SK-N-SH (cell line): Measurements from ENCODE around the gene TRAFD1. TPM values are rescaled to one million over a fixed set of nuclear protein-coding genes. Genes with fewer than 3 reads are reported as not detected.
"Not testable (repeated sequence)": the region's sequence is repeated elsewhere in the genome, so short reads cannot be mapped to it uniquely, and the experiment has no call there.

Source experiments
- CTCF ChIA-PET: fragments of 300-600, 350-600 bp; formaldehyde crosslinking; extraction: SDS; loops from one replicate; lab custom pipeline; 2021; lab: Yijun Ruan, JAX
- POLR2A ChIA-PET: fragments of 350-600 bp; sonication (Branson Sonifier 250); formaldehyde crosslinking; extraction: SDS; loops from one replicate; lab custom pipeline; 2020; ENCODE audit warnings: antibody characterized with exemption, inconsistent platforms; lab: Yijun Ruan, JAX
- DNase-seq: peaks from one replicate; pipeline ENCODE4 v3.0.0; 2012
- H2AFZ ChIP-seq: fragments of 200-600 bp; sonication (generic); 2 replicates; pipeline ENCODE4 v1.8.1; 2016; ENCODE audit warnings: antibody characterized with exemption, mild to moderate bottlenecking, low read depth
- H3F3A ChIP-seq: fragments of 200-600 bp; sonication (generic); replicated peaks from 2 replicates; pipeline ENCODE3; 2016; ENCODE audit warnings: antibody characterized with exemption, mild to moderate bottlenecking; ENCODE audit not compliant: insufficient read depth
- H3K27ac ChIP-seq, 2 experiments: fragments of 200-500 bp in 1 of 2; fragments of 200-600 bp in 1 of 2; sonication (Bioruptor generic) in 1 of 2; sonication (generic), shearing (Covaris generic) in 1 of 2; 2 replicates each; pipeline versions ENCODE4 v1.5.1 to v1.6.1; 2014 to 2016; ENCODE audit warnings: low read depth in 2 of 2, inconsistent platforms in 1 of 2, low read length in 1 of 2, mild to moderate bottlenecking in 1 of 2, mixed read lengths in 1 of 2
- H3K27me3 ChIP-seq: fragments of 200-600 bp; sonication (generic), shearing (Covaris generic); 2 replicates; pipeline ENCODE4 v1.6.1; 2016; ENCODE audit warnings: mixed run types; ENCODE audit not compliant: insufficient read depth
- H3K36me3 ChIP-seq, 2 experiments: fragments of 200-500 bp in 1 of 2; fragments of 200-600 bp in 1 of 2; sonication (Bioruptor generic) in 1 of 2; sonication (generic) in 1 of 2; replicated peaks in 1 of 2; 2 replicates each; pipeline versions ENCODE3 to v1.5.1; 2014 to 2016; ENCODE audit warnings: low read length in 1 of 2, mild to moderate bottlenecking in 1 of 2; ENCODE audit not compliant: insufficient read depth in 2 of 2, control insufficient read depth in 1 of 2
- H3K4me1 ChIP-seq, 2 experiments: fragments of 200-500 bp in 1 of 2; fragments of 200-600 bp in 1 of 2; sonication (Bioruptor generic) in 1 of 2; sonication (generic), shearing (Covaris generic) in 1 of 2; 2 replicates each; pipeline versions ENCODE4 v1.5.1 to v1.6.1; 2014 to 2016; ENCODE audit warnings: low read depth in 1 of 2, low read length in 1 of 2, mixed run types in 1 of 2; ENCODE audit not compliant: insufficient read depth in 2 of 2, control insufficient read depth in 1 of 2
- H3K4me2 ChIP-seq: fragments of 200-600 bp; sonication (generic), shearing (Covaris generic); 2 replicates; pipeline ENCODE4 v1.6.1; 2017; ENCODE audit warnings: mixed run types
- H3K4me3 ChIP-seq, 2 experiments: fragments of 200-500 bp in 1 of 2; fragments of 200-600 bp in 1 of 2; sonication (Bioruptor generic) in 1 of 2; sonication (generic), shearing (Covaris generic) in 1 of 2; 2 replicates each; pipeline versions ENCODE4 v1.5.1 to v1.8.1; 2014 to 2016; ENCODE audit warnings: low read depth in 2 of 2, inconsistent platforms in 1 of 2, low read length in 1 of 2, mild to moderate bottlenecking in 1 of 2, mixed read lengths in 1 of 2, moderate library complexity in 1 of 2
- H3K79me2 ChIP-seq: fragments of 200-600 bp; sonication (generic); 2 replicates; pipeline ENCODE4 v1.8.1; 2017; ENCODE audit warnings: mild to moderate bottlenecking; ENCODE audit not compliant: insufficient read depth
- H3K9ac ChIP-seq: fragments of 200-600 bp; sonication (generic); 2 replicates; pipeline ENCODE4 v1.6.1; 2017; ENCODE audit warnings: mixed run types
- H3K9me2 ChIP-seq: fragments of 200-600 bp; sonication (generic); 2 replicates; pipeline ENCODE4 v1.6.1; 2017; ENCODE audit warnings: mixed run types
- H3K9me3 ChIP-seq: fragments of 200-600 bp; sonication (generic); 2 replicates; pipeline ENCODE4 v1.6.1; 2017; ENCODE audit warnings: mixed run types, mild to moderate bottlenecking, moderate library complexity
- H4K20me1 ChIP-seq: fragments of 200-600 bp; sonication (generic); 2 replicates; pipeline ENCODE4 v1.6.1; 2017; ENCODE audit warnings: mild to moderate bottlenecking, mixed run types; ENCODE audit not compliant: insufficient read depth
- CHD2 ChIP-seq: fragments of 150-350 bp; IDR thresholded peaks from 2 replicates; pipeline ENCODE4 v1.6.1; 2018; ENCODE audit warnings: low read length; ENCODE audit not compliant: partially characterized antibody
- EP300 ChIP-seq, 2 experiments: IDR thresholded peaks; 2 replicates each; pipeline versions ENCODE4 v1.4.0 to v1.6.1; 2012; ENCODE audit warnings: borderline replicate concordance in 1 of 2, low read depth in 1 of 2, low read length in 1 of 2
- EZH2phosphoT487 ChIP-seq: fragments of 200-600 bp; sonication (generic); IDR thresholded peaks from 2 replicates; pipeline ENCODE4 v1.6.1; 2017; ENCODE audit warnings: low read depth, mixed run types, mild to moderate bottlenecking, antibody characterized with exemption, moderate library complexity, borderline replicate concordance
- FOSL2 ChIP-seq: IDR thresholded peaks from 2 replicates; pipeline ENCODE4 v1.4.0; 2012; ENCODE audit warnings: low read depth, mild to moderate bottlenecking, moderate library complexity, borderline replicate concordance
- FOXJ3 ChIP-seq: sonication (generic); formaldehyde crosslinking; IDR thresholded peaks from 2 replicates; pipeline ENCODE4 v1.5.1; 2020; ENCODE audit warnings: mild to moderate bottlenecking, missing genetic modification reagents
- FOXM1 ChIP-seq: IDR thresholded peaks from 2 replicates; pipeline ENCODE4 v1.4.0; 2012; ENCODE audit warnings: low read depth, mild to moderate bottlenecking
- GABPA ChIP-seq: IDR thresholded peaks from 2 replicates; pipeline ENCODE4 v1.4.0; 2012; ENCODE audit warnings: low read depth, mild to moderate bottlenecking
- GATA2 ChIP-seq: sonication (generic); formaldehyde crosslinking; IDR thresholded peaks from 2 replicates; pipeline ENCODE4 v1.5.0; 2020; ENCODE audit warnings: mild to moderate bottlenecking, missing genetic modification reagents
- JUND ChIP-seq: IDR thresholded peaks from 2 replicates; pipeline ENCODE4 v1.4.0; 2012
- MAX ChIP-seq: IDR thresholded peaks from 2 replicates; pipeline ENCODE4 v1.4.0; 2012; ENCODE audit warnings: low read depth
- MEF2A ChIP-seq: IDR thresholded peaks from 2 replicates; pipeline ENCODE4 v1.4.0; 2012; ENCODE audit warnings: low read depth, borderline replicate concordance
- NFIC ChIP-seq: IDR thresholded peaks from 2 replicates; pipeline ENCODE4 v1.4.0; 2012; ENCODE audit warnings: borderline replicate concordance
- PBX3 ChIP-seq: IDR thresholded peaks from 2 replicates; pipeline ENCODE4; 2012
- REST ChIP-seq: IDR thresholded peaks from 2 replicates; pipeline ENCODE4 v1.6.1; 2012; ENCODE audit warnings: mild to moderate bottlenecking, low read depth, low read length, moderate library complexity
- SMC3 ChIP-seq: IDR thresholded peaks from 2 replicates; pipeline ENCODE4 v1.6.1; 2012; ENCODE audit warnings: low read depth, low read length, improper control_type of control experiment
- TCF12 ChIP-seq: IDR thresholded peaks from 2 replicates; pipeline ENCODE4 v1.4.0; 2012
- TEAD4 ChIP-seq: IDR thresholded peaks from 2 replicates; pipeline ENCODE4 v1.4.0; 2012; ENCODE audit warnings: mild to moderate bottlenecking, borderline replicate concordance; ENCODE audit not compliant: insufficient read depth
- USF1 ChIP-seq: IDR thresholded peaks from 2 replicates; pipeline ENCODE4 v1.4.0; 2012; ENCODE audit warnings: low read depth, borderline replicate concordance
- USF2 ChIP-seq: fragments of 150-350 bp; IDR thresholded peaks from 2 replicates; pipeline ENCODE4 v1.6.1; 2017; ENCODE audit warnings: antibody characterized with exemption, low read length, low read depth, borderline replicate concordance
- YY1 ChIP-seq: IDR thresholded peaks from 2 replicates; pipeline ENCODE4 v1.4.0; 2012; ENCODE audit warnings: low read depth, mild to moderate bottlenecking
- WGBS: methylation state at CpG from one replicate; pipeline ENCODE4 v1.1.6; 2017; ENCODE audit warnings: low lambda C conversion rate; 5-methylcytosine and 5-hydroxymethylcytosine counted together
- polyA plus RNA-seq, 3 experiments: library from polyadenylated mRNA; depleted of rRNA; stranded (reverse); fragments of >200 nt; gene quantifications; 2 replicates each; pipeline ENCODE4 v1.2.3, GENCODE V29; 2012

Gene TRAFD1
- polyA plus RNA-seq, 1 of the 3 experiments (the other 2 are of a cell fraction): 12.4 TPM

GRCh38 chr12:112153893-112154219 is 28.5 kb downstream of the TRAFD1 start:
- H3K9ac ChIP-seq: no peak overlapping the region
- H3K36me3 ChIP-seq: peaks cover 30 to 40% of the 10 kb centered on the region in 2 experiments
- no peaks in the 10 kb centered on the region for H3K9me3 ChIP-seq
- no peak overlapping the region for H2AFZ ChIP-seq
- no peaks in the 10 kb centered on the region for H3F3A ChIP-seq
- H3K4me1 ChIP-seq: no peaks in the 10 kb centered on the region
- no peaks in the 10 kb centered on the region for H3K27me3 ChIP-seq
- no peaks in the 10 kb centered on the region for H4K20me1 ChIP-seq
- CTCF ChIA-PET: interaction anchor here (1.4 kb wide), 1 partner anchor 44 kb away, joined by 4 read pairs; no protein-coding TSS in a partner anchor
- 93% methylated on average over 8 of the region's 8 CpGs for WGBS
- H3K4me2 ChIP-seq: no peak overlapping the region
- no peaks in the 10 kb centered on the region for H3K9me2 ChIP-seq
- no peak for DNase-seq
- TF ChIP-seq TCF12: no peak
- TF ChIP-seq FOSL2: no peak
- TF ChIP-seq USF2: no peak
- TF ChIP-seq GABPA: no peak
- TF ChIP-seq TEAD4: no peak
- TF ChIP-seq EZH2phosphoT487: no peak
- no peak for TF ChIP-seq JUND
- no peak for TF ChIP-seq USF1
- no peak for TF ChIP-seq MEF2A
- TF ChIP-seq MAX: no peak
- TF ChIP-seq EP300 (IDR thresholded peaks at IDR 0.05; ENCODE audit: borderline replicate concordance in 1 of 2, low read depth in 1 of 2, low read length in 1 of 2): no peak
- no peak for TF ChIP-seq YY1
- no peak for TF ChIP-seq NFIC
- TF ChIP-seq GATA2 (CRISPR knock-in tag): no peak
- TF ChIP-seq SMC3: no peak
- no peak for TF ChIP-seq FOXM1
- TF ChIP-seq CHD2: no peak
- TF ChIP-seq FOXJ3 (CRISPR knock-in tag): no peak
- no peak for TF ChIP-seq PBX3
- TF ChIP-seq REST: no peak
- TF ChIP-seq, all 33 proteins: peak for 0
- H3K27ac ChIP-seq: no peak overlapping the region
- POLR2A ChIA-PET: no interaction called here
- H3K79me2 ChIP-seq: no peaks in the 10 kb centered on the region
- no peak overlapping the region for H3K4me3 ChIP-seq

GRCh38 chr12:112158461-112159145 is 33.2 kb downstream of the TRAFD1 start:
- H3K4me3 ChIP-seq, CTCF ChIA-PET, H3K9me3 ChIP-seq, H4K20me1 ChIP-seq, H3F3A ChIP-seq, H3K4me2 ChIP-seq, H3K79me2 ChIP-seq, H3K9me2 ChIP-seq, H3K27ac ChIP-seq, H3K9ac ChIP-seq, DNase-seq, H3K4me1 ChIP-seq, H3K27me3 ChIP-seq, H2AFZ ChIP-seq, POLR2A ChIA-PET: not testable (repeated sequence)
- peaks cover 16 to 48% of the 10 kb centered on the region in 2 experiments for H3K36me3 ChIP-seq
- 100% methylated on average over 11 of the region's 11 CpGs for WGBS
